ENCODE measurements around the gene ACSF2.

The ACSF2 gene

GRCh38 chr17:50440838-50441829 is 15.1 kb downstream of the ACSF2 start:
- no peak overlapping the region for H3K4me3 ChIP-seq (replicated peaks; ENCODE audit: low read depth, low read length)
- no peak for DNase-seq (ENCODE audit: extremely low read depth, low read depth)
- no peak for TF ChIP-seq CTCF (IDR thresholded peaks at IDR 0.05; ENCODE audit: low read depth, low read length, missing control alignments)

GRCh38 chr17:50443505-50443974 is 17.5 kb downstream of the ACSF2 start:
- no peak for DNase-seq (ENCODE audit: extremely low read depth, low read depth)
- TF ChIP-seq CTCF (IDR thresholded peaks at IDR 0.05; ENCODE audit: low read depth, low read length, missing control alignments), result no peak
- H3K4me3 ChIP-seq (replicated peaks; ENCODE audit: low read depth, low read length), result no peak overlapping the region

DNA sequence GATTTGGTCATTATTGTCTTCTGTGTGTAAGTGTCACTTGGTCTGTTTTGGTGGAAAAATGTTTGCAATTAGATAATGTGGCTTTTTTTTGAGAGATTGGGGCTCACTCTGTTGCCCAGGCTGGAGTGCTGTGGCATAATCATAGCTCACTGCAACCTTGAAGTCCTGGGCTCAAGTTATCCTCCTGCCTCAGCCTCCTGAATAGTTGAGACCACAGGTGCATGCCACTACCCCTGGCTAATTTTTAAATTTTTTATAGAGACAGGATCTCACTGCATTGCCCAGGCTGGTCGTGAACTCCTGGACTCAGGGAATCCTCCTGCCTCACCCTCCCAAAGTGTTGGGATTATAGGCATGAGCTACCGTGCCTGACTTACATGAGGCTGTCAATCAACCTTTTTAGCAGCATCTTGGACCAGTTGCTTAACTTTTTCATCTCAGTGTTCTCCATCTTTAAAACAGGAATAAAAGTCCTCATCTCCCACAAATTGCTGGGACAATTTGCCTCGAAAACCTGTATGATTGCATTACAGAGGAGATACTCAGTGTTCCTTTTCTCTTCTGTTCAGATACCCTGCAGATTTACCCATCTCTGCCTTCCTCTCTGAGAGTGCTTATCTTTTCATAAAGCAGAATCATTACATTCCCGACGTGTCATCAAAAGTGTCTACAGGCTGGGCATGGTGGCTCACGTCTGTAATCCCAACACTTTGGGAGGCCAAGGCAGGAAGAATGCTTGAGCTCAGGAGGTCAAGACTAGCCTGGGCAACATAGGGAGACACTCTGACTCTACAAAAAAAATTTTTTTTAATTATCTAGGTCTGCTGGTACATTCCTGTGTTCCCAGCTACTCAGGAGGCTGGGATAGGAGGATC is 19.1 kb downstream of the ACSF2 start:
- H3K4me3 ChIP-seq (replicated peaks; ENCODE audit: low read depth, low read length), result no peak overlapping the region
- DNase-seq (ENCODE audit: extremely low read depth, low read depth), result no peak
- no peak for TF ChIP-seq CTCF (IDR thresholded peaks at IDR 0.05; ENCODE audit: low read depth, low read length, missing control alignments)

GRCh38 chr17:50445730-50446325 is 19.8 kb downstream of the ACSF2 start:
- TF ChIP-seq CTCF (IDR thresholded peaks at IDR 0.05; ENCODE audit: low read depth, low read length, missing control alignments), result no peak

GRCh38 chr17:50447870-50448595 is 22.0 kb downstream of the ACSF2 start:
- no peak overlapping the region for H3K4me3 ChIP-seq (replicated peaks; ENCODE audit: low read depth, low read length)
- no peak for TF ChIP-seq CTCF (IDR thresholded peaks at IDR 0.05; ENCODE audit: low read depth, low read length, missing control alignments)
- DNase-seq (ENCODE audit: extremely low read depth, low read depth), result no peak

More at GRCh38 chr17:50445730-50446325, 19.8 kb downstream of the ACSF2 start:
- no peak for DNase-seq (ENCODE audit: extremely low read depth, low read depth)
- H3K4me3 ChIP-seq (replicated peaks; ENCODE audit: low read depth, low read length), result no peak overlapping the region

- no peak overlapping the region for H3K4me3 ChIP-seq (replicated peaks; ENCODE audit: low read depth, low read length)
- no peak for DNase-seq (ENCODE audit: extremely low read depth, low read depth)
- TF ChIP-seq CTCF (IDR thresholded peaks at IDR 0.05; ENCODE audit: low read depth, low read length, missing control alignments), result no peak
Observed at GRCh38 chr17:50448643-50449042, 22.6 kb downstream of the ACSF2 start.

All from HFF-Myc (cell line).